IMR-90 (cell line): ENCODE measurements around the gene CLCN4. TPM values are rescaled to one million over a fixed set of nuclear protein-coding genes. Genes with fewer than 3 reads are reported as not detected.

Experiments used
- ATAC-seq: fragments of 200-7000 bp; cut with Tn5 transposase; 2 replicates; pipeline ENCODE4 v1.9.1; 2020; ENCODE audit warnings: low read depth, mild to moderate bottlenecking, moderate library complexity
- BruUV-seq: library from RNA; stranded (reverse); fragments of 400-500 nt; replicated peaks from 2 replicates; lab custom pipeline; 2021; lab: Mats Ljungman, UMichigan
- CTCF ChIA-PET: fragments of 300-600 bp; formaldehyde crosslinking; extraction: SDS; loops from one replicate; lab custom pipeline; 2021; ENCODE audit warnings: antibody characterized with exemption; lab: Yijun Ruan, JAX
- POLR2A ChIA-PET: fragments of 300-600 bp; sonication (Branson Sonifier 250); formaldehyde crosslinking; loops from one replicate; lab custom pipeline; 2022; ENCODE audit warnings: antibody characterized with exemption; ENCODE audit not compliant: unreplicated experiment; lab: Charles Lee
- DNase-seq: peaks from one replicate; pipeline ENCODE4 v3.0.0; 2013
- H2AFZ ChIP-seq: replicated peaks from 2 replicates; pipeline ENCODE3; 2013; ENCODE audit warnings: low read length, mild to moderate bottlenecking; ENCODE audit not compliant: poor library complexity
- H2AK5ac ChIP-seq: 2 replicates; pipeline ENCODE4 v1.6.1; 2013; ENCODE audit warnings: low read depth, low read length, inconsistent platforms
- H2AK9ac ChIP-seq: replicated peaks from 2 replicates; pipeline ENCODE3; 2013; ENCODE audit warnings: mild to moderate bottlenecking, low read depth, low read length, moderate library complexity; ENCODE audit not compliant: poor library complexity
- H2BK120ac ChIP-seq: 2 replicates; pipeline ENCODE4 v1.6.1; 2013; ENCODE audit warnings: low read depth, low read length, inconsistent platforms
- H2BK15ac ChIP-seq: 3 replicates; pipeline ENCODE4 v1.6.1; 2013; ENCODE audit warnings: low read depth, low read length, inconsistent platforms
- H2BK20ac ChIP-seq: 2 replicates; pipeline ENCODE4 v1.6.1; 2013; ENCODE audit warnings: low read depth, mild to moderate bottlenecking, inconsistent platforms, low read length, moderate library complexity
- H2BK5ac ChIP-seq: 2 replicates; pipeline ENCODE4 v1.6.1; 2013; ENCODE audit warnings: mild to moderate bottlenecking, low read depth, low read length, inconsistent platforms; ENCODE audit not compliant: poor library complexity, severe bottlenecking
- H3K14ac ChIP-seq: replicated peaks from 2 replicates; pipeline ENCODE4 v1.6.1; 2013; ENCODE audit warnings: low read depth, low read length, inconsistent platforms
- H3K18ac ChIP-seq: 2 replicates; pipeline ENCODE4 v1.6.1; 2013; ENCODE audit warnings: low read depth, low read length, control low read depth
- H3K23ac ChIP-seq: 2 replicates; pipeline ENCODE4 v1.6.1; 2013; ENCODE audit warnings: low read depth, low read length, inconsistent platforms
- H3K27ac ChIP-seq: 2 replicates; pipeline ENCODE4 v1.5.1; 2013; ENCODE audit warnings: mild to moderate bottlenecking, control low read depth, low read length; ENCODE audit not compliant: insufficient read depth
- H3K27me3 ChIP-seq: 2 replicates; pipeline ENCODE4 v1.6.1; 2013; ENCODE audit warnings: low read length; ENCODE audit not compliant: control insufficient read depth, insufficient read depth
- H3K36me3 ChIP-seq: 2 replicates; pipeline ENCODE4 v1.6.1; 2013; ENCODE audit warnings: low read length, mixed read lengths; ENCODE audit not compliant: control insufficient read depth, insufficient read depth
- H3K4ac ChIP-seq: 2 replicates; pipeline ENCODE4 v1.6.1; 2013; ENCODE audit warnings: low read depth, low read length, inconsistent platforms
- H3K4me1 ChIP-seq: 2 replicates; pipeline ENCODE4 v1.6.1; 2013; ENCODE audit warnings: low read length, mixed read lengths; ENCODE audit not compliant: control insufficient read depth, insufficient read depth
- H3K4me2 ChIP-seq: 2 replicates; pipeline ENCODE4 v1.6.1; 2013; ENCODE audit warnings: low read depth, mild to moderate bottlenecking, control low read depth, low read length, moderate library complexity
- H3K4me3 ChIP-seq: 2 replicates; pipeline ENCODE4 v1.5.1; 2013; ENCODE audit warnings: low read depth, mild to moderate bottlenecking, control low read depth, low read length, moderate library complexity; ENCODE audit not compliant: insufficient read depth
- H3K56ac ChIP-seq: 2 replicates; pipeline ENCODE4 v1.6.1; 2013; ENCODE audit warnings: low read length, inconsistent platforms; ENCODE audit not compliant: insufficient read depth; ENCODE audit errors: extremely low read depth
- H3K79me1 ChIP-seq, 2 experiments: 2 replicates each; pipeline ENCODE4 v1.6.1; 2013; ENCODE audit warnings: low read length in 2 of 2, inconsistent platforms in 1 of 2, low read depth in 1 of 2
- H3K9ac ChIP-seq: 2 replicates; pipeline ENCODE4 v1.6.1; 2013; ENCODE audit warnings: low read depth, low read length, control low read depth
- H3K9me1 ChIP-seq: 2 replicates; pipeline ENCODE4 v1.6.1; 2013; ENCODE audit warnings: low read length, inconsistent platforms; ENCODE audit not compliant: insufficient read depth
- H3K9me3 ChIP-seq: 2 replicates; pipeline ENCODE4 v1.6.1; 2013; ENCODE audit warnings: low read length; ENCODE audit not compliant: control insufficient read depth, insufficient read depth
- H4K20me1 ChIP-seq: 2 replicates; pipeline ENCODE4 v1.6.1; 2013; ENCODE audit warnings: low read length, inconsistent platforms; ENCODE audit not compliant: insufficient read depth
- H4K5ac ChIP-seq: 2 replicates; pipeline ENCODE4 v1.6.1; 2013; ENCODE audit warnings: mild to moderate bottlenecking, low read depth, low read length, control low read depth
- H4K8ac ChIP-seq, 2 experiments: 2 replicates each; pipeline ENCODE4 v1.6.1; 2013; ENCODE audit warnings: low read depth in 2 of 2, low read length in 2 of 2, control low read depth in 1 of 2, inconsistent platforms in 1 of 2
- H4K91ac ChIP-seq: 2 replicates; pipeline ENCODE4 v1.6.1; 2013; ENCODE audit warnings: low read depth, low read length, inconsistent platforms; ENCODE audit not compliant: insufficient read depth
- BHLHE40 ChIP-seq: fragments of 150-350 bp; IDR thresholded peaks from 2 replicates; pipeline ENCODE4 v1.6.1; 2016; ENCODE audit warnings: mild to moderate bottlenecking, low read depth, low read length
- CEBPB ChIP-seq: IDR thresholded peaks from 2 replicates; pipeline ENCODE4 v1.6.1; 2012; ENCODE audit warnings: low read depth, low read length, improper control_type of control experiment
- CHD1 ChIP-seq: IDR thresholded peaks from 2 replicates; pipeline ENCODE4 v1.6.1; 2012; ENCODE audit warnings: low read depth, low read length, improper control_type of control experiment
- FOS ChIP-seq: fragments of 150-350 bp; IDR thresholded peaks from 2 replicates; pipeline ENCODE4 v1.6.1; 2016; ENCODE audit warnings: low read depth, low read length
- MAFK ChIP-seq: IDR thresholded peaks from 2 replicates; pipeline ENCODE4 v1.6.1; 2012; ENCODE audit warnings: low read depth, low read length, improper control_type of control experiment
- MAZ ChIP-seq: IDR thresholded peaks from 2 replicates; pipeline ENCODE4 v1.6.1; 2012; ENCODE audit warnings: low read depth, mild to moderate bottlenecking, low read length, improper control_type of control experiment, moderate library complexity, borderline replicate concordance
- MXI1 ChIP-seq: IDR thresholded peaks from 2 replicates; pipeline ENCODE4 v1.6.1; 2012; ENCODE audit warnings: low read depth, mild to moderate bottlenecking, low read length, moderate library complexity, borderline replicate concordance
- NFE2L2 ChIP-seq: fragments of 150-350 bp; IDR thresholded peaks from 2 replicates; pipeline ENCODE4 v1.6.1; 2016; ENCODE audit warnings: low read depth, mild to moderate bottlenecking, low read length
- POLR2A ChIP-seq: IDR thresholded peaks from 2 replicates; pipeline ENCODE4 v1.6.1; 2012; ENCODE audit warnings: mild to moderate bottlenecking, low read depth, low read length
- RAD21 ChIP-seq: IDR thresholded peaks from 2 replicates; pipeline ENCODE4 v1.6.1; 2012; ENCODE audit warnings: low read length, improper control_type of control experiment
- RCOR1 ChIP-seq: IDR thresholded peaks from 2 replicates; pipeline ENCODE4 v1.6.1; 2012; ENCODE audit warnings: mild to moderate bottlenecking, low read length, improper control_type of control experiment; ENCODE audit not compliant: insufficient replicate concordance
- RFX5 ChIP-seq: IDR thresholded peaks from 2 replicates; pipeline ENCODE4 v1.8.0; 2012; ENCODE audit warnings: low read depth, mild to moderate bottlenecking, low read length, moderate library complexity
- SMC3 ChIP-seq: fragments of 150-350 bp; IDR thresholded peaks from 2 replicates; pipeline ENCODE4 v1.6.1; 2016; ENCODE audit warnings: low read depth, mild to moderate bottlenecking, antibody characterized with exemption, low read length, moderate library complexity
- USF2 ChIP-seq: fragments of 150-350 bp; IDR thresholded peaks from 2 replicates; pipeline ENCODE4 v1.6.1; 2017; ENCODE audit warnings: mild to moderate bottlenecking, antibody characterized with exemption, low read length, low read depth
- WGBS, 2 experiments: methylation state at CpG; one replicate each; pipeline versions ENCODE4 v1.1.5 to v1.1.7; 2013; ENCODE audit warnings: missing lambda C conversion rate in 2 of 2; ENCODE audit not compliant: insufficient read length in 1 of 2; ENCODE audit errors: extremely low coverage in 2 of 2; 5-methylcytosine and 5-hydroxymethylcytosine counted together
- dilution Hi-C: fragments of 300-500 bp; cut with HindIII; formaldehyde crosslinking; loops from one replicate; pipeline ENCODE4 v1.14.3; 2018; ENCODE audit warnings: low sequenced_read_pairs; ENCODE audit not compliant: unreplicated experiment
- in situ Hi-C: fragments of 300-500 bp; cut with MboI; formaldehyde crosslinking; loops from 3 replicates; pipeline ENCODE4 v1.14.3; 2019; ENCODE audit warnings: low sequenced_read_pairs, inconsistent platforms, mixed read lengths
- intact Hi-C: fragments of 100-400 bp; cut with micrococcal nuclease; formaldehyde crosslinking; loops from 2 replicates; pipeline ENCODE4 v1.10.0; 2022
- polyA plus RNA-seq, 3 experiments: library from polyadenylated mRNA; depleted of rRNA; stranded (reverse); fragments of >200 nt; gene quantifications; 2 replicates each; pipeline ENCODE4 v1.2.3, GENCODE V29; 2012; ENCODE audit warnings: low replicate concordance in 1 of 3
- total RNA-seq: library from RNA; depleted of rRNA; stranded (reverse); fragments of >200 nt; gene quantifications from 2 replicates; pipeline ENCODE4 v1.2.3, GENCODE V29; 2012
- TF ChIP-seq, protein P1 (sequence below): fragments of 150-350 bp; IDR thresholded peaks from 2 replicates; pipeline ENCODE4 v1.6.1; 2016; ENCODE audit warnings: low read depth, mild to moderate bottlenecking, low read length, moderate library complexity, borderline replicate concordance
- TF ChIP-seq, protein P2 (sequence below): conservative IDR thresholded peaks from 2 replicates; pipeline ENCODE4 v1.5.1; 2012; ENCODE audit warnings: mild to moderate bottlenecking, low read depth, low read length, improper control_type of control experiment

The CLCN4 gene
- total and polyA plus RNA-seq, 2 of the 4 experiments (the other 2 are of a cell fraction) = 2.2 to 4.5 TPM

DNA sequence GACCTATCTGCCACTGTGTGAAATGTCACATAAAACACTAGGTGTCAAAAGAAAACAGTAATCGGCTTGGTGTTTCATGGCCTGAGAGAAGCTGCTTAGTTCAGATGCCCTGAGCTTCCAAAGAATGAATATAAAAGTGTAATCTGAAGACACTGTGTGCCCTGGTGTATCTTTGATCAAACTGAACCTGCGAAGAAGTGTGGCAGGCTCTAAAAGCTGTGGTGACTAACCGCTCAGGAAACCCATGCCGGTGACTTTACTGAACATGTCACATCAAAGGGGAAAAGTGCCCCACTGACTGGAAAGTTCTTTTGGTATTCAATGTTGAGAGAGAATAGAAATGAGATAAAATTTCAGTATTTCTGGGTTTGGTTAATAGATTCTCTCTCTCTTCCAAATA lies 89.1 kb downstream of the CLCN4 start:
- no peak overlapping the region for H2AK9ac ChIP-seq
- CTCF ChIA-PET = no interaction called here
- H3K18ac ChIP-seq = no peak overlapping the region
- dilution Hi-C loops = no loop called here
- no peak overlapping the region for H2BK120ac ChIP-seq
- no peak overlapping the region for H4K8ac ChIP-seq
- H3K79me1 ChIP-seq = no peaks in the 10 kb centered on the region
- H2BK20ac ChIP-seq = no peak overlapping the region
- H3K4me2 ChIP-seq = no peak overlapping the region
- H3K9me3 ChIP-seq = no peaks in the 10 kb centered on the region
- no peak overlapping the region for H3K9ac ChIP-seq
- H3K36me3 ChIP-seq = no peaks in the 10 kb centered on the region
- no peak overlapping the region for H2AK5ac ChIP-seq
- intact Hi-C loops = no loop called here
- no peak overlapping the region for H2BK15ac ChIP-seq
- no peak overlapping the region for H4K5ac ChIP-seq
- peaks cover 4% of the 10 kb centered on the region; the same call in 1 of the 2 replicates for H3K9me1 ChIP-seq
- in situ Hi-C loops = no loop called here
- 90% methylated on average over 2 of the region's 4 CpGs; no CpG with 5 or more reads in 1 of the 2 experiments for WGBS, 2 experiments
- no peak overlapping the region for H3K23ac ChIP-seq
- DNase-seq = no peak
- H3K4ac ChIP-seq = no peak overlapping the region
- H4K20me1 ChIP-seq = no peaks in the 10 kb centered on the region
- no peak overlapping the region for H2BK5ac ChIP-seq
- POLR2A ChIA-PET = no interaction called here
- H2AFZ ChIP-seq = no peak overlapping the region
- H3K14ac ChIP-seq = no peak overlapping the region
- no peak for TF ChIP-seq USF2
- no peak for TF ChIP-seq RCOR1
- TF ChIP-seq, protein P1, sequence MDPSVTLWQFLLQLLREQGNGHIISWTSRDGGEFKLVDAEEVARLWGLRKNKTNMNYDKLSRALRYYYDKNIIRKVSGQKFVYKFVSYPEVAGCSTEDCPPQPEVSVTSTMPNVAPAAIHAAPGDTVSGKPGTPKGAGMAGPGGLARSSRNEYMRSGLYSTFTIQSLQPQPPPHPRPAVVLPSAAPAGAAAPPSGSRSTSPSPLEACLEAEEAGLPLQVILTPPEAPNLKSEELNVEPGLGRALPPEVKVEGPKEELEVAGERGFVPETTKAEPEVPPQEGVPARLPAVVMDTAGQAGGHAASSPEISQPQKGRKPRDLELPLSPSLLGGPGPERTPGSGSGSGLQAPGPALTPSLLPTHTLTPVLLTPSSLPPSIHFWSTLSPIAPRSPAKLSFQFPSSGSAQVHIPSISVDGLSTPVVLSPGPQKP = no peak
- no peak for TF ChIP-seq RAD21
- TF ChIP-seq CHD1 = no peak
- TF ChIP-seq NFE2L2 = no peak
- TF ChIP-seq RFX5 = no peak
- TF ChIP-seq POLR2A = no peak
- TF ChIP-seq MAZ = no peak
- TF ChIP-seq SMC3 = no peak
- TF ChIP-seq MXI1 = no peak
- TF ChIP-seq CEBPB = no peak
- TF ChIP-seq, protein P2, sequence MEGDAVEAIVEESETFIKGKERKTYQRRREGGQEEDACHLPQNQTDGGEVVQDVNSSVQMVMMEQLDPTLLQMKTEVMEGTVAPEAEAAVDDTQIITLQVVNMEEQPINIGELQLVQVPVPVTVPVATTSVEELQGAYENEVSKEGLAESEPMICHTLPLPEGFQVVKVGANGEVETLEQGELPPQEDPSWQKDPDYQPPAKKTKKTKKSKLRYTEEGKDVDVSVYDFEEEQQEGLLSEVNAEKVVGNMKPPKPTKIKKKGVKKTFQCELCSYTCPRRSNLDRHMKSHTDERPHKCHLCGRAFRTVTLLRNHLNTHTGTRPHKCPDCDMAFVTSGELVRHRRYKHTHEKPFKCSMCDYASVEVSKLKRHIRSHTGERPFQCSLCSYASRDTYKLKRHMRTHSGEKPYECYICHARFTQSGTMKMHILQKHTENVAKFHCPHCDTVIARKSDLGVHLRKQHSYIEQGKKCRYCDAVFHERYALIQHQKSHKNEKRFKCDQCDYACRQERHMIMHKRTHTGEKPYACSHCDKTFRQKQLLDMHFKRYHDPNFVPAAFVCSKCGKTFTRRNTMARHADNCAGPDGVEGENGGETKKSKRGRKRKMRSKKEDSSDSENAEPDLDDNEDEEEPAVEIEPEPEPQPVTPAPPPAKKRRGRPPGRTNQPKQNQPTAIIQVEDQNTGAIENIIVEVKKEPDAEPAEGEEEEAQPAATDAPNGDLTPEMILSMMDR = no peak
- TF ChIP-seq BHLHE40 = no peak
- TF ChIP-seq MAFK = no peak
- no peak for TF ChIP-seq FOS
- H3K4me1 ChIP-seq = peaks cover 3% of the 10 kb centered on the region; the same call in 1 of the 2 replicates
- H3K27me3 ChIP-seq = no peaks in the 10 kb centered on the region
- ATAC-seq = no peak
- BruUV-seq = no TSS peak
- no peak overlapping the region for H3K27ac ChIP-seq
- no peak overlapping the region for H4K91ac ChIP-seq
- H3K4me3 ChIP-seq = no peak overlapping the region
- no peak overlapping the region for H3K56ac ChIP-seq
